ENCODE measurements around the gene MISP. TPM values are rescaled to one million over a fixed set of nuclear protein-coding genes. Genes with fewer than 3 reads are reported as not detected.
"Not testable (repeated sequence)": the region's sequence is repeated elsewhere in the genome, so short reads cannot be mapped to it uniquely, and the experiment has no call there.

Gene MISP
- total and polyA plus RNA-seq, 2 donors: 0.57 to 2.4 TPM

DNA sequence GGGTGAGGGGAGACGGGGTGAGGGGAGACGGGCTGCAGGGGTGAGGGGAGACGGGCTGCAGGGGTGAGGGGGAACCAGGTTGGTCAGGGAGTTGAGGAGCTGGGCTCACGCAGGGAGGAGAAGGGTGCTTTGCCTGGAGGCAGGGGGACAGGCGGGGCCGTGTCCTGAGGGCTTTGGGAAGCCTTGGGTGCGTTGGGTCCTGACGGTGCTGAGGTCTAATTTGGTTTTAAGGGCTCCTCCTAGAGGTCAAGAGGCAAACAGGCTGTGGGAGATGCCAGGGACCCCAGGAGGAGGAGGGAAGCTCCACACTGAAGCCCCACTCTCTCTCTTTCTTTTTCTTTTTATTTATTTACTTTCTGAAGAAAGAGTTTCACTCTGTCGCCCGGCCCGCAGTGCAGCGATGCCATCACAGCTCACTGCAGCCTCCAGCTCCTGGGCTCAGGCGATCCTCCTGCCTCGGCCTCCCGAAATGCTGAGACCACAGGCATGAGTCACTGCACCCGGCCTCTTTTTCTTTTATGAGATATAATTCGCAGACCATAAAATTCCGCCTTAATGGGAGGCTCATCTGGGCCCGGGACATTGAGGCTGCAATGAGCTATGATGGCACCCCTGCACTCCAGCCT lies 9.3 kb upstream of the MISP start:
- H3K27ac ChIP-seq (ENCODE audit: low read depth in 1 of 2, low read length in 1 of 2): no peak overlapping the region
- 81% methylated on average over 18 of the region's 19 CpGs for WGBS
- H3K9me3 ChIP-seq (ENCODE audit: control insufficient read depth in 2 of 2, insufficient read depth in 1 of 2, low read length in 1 of 2): peaks cover 0 to 8% of the 10 kb centered on the region in 2 donors
- H3K4me1 ChIP-seq (ENCODE audit: control insufficient read depth in 2 of 2, insufficient read depth in 2 of 2, low read length in 2 of 2): peaks cover 0 to 5% of the 10 kb centered on the region in 2 donors
- peak in 1 of 9 donors; percentile 28 for DNase-seq (ENCODE audit: low read depth in 6 of 9, low spot score in 9 of 9)
- peaks cover 0 to 2% of the 10 kb centered on the region in 2 donors for H3K27me3 ChIP-seq (ENCODE audit: control insufficient read depth in 2 of 2, insufficient read depth in 1 of 2, low read length in 1 of 2)
- H3K36me3 ChIP-seq (ENCODE audit: control insufficient read depth in 2 of 2, insufficient read depth in 2 of 2, low read length in 1 of 2): no peaks in the 10 kb centered on the region
- no peak overlapping the region for H3K4me3 ChIP-seq (ENCODE audit: low read length in 2 of 2)

DNA sequence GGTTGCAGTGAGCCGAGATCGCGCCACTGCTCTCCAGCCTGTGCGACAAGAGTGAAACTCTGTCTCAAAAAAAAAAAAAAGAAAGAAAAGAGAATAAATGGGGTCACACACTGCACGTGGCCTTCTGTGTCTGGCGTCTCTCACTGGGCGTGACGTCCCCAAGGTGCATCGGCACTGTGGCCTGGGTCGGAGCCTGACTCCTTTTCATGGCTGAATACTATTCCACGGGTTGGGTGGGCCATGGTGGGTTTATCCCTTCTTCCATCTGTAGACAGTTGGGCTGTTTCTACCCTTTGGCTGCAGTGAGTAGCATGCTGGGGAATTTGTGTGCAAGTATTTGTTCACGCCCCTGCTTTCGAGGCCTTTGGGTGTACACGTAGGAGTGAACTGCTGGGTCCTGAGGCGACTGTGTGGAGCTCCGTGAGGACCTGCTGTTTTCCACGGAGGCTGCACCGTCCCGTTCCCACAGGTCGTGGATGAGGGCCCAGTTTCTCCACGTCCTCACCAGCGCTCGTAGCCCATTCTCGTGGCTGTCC lies 8.3 kb upstream of the MISP start:
- 95% methylated on average over 24 of the region's 24 CpGs for WGBS
- no peak for DNase-seq (ENCODE audit: low read depth in 6 of 9, low spot score in 9 of 9)
- Histone ChIP-seq H3K4me1 (ENCODE audit: control insufficient read depth in 2 of 2, insufficient read depth in 2 of 2, low read length in 2 of 2) (peaks cover 0 to 5% of the 10 kb centered on the region in 2 donors), H3K27ac (ENCODE audit: low read depth in 1 of 2, low read length in 1 of 2) (no peak overlapping the region), H3K9me3 (ENCODE audit: control insufficient read depth in 2 of 2, insufficient read depth in 1 of 2, low read length in 1 of 2) (peaks cover 2 to 17% of the 10 kb centered on the region in 2 donors), H3K4me3 (ENCODE audit: low read length in 2 of 2) (no peak overlapping the region), H3K27me3 (ENCODE audit: control insufficient read depth in 2 of 2, insufficient read depth in 1 of 2, low read length in 1 of 2) (peaks cover 0 to 2% of the 10 kb centered on the region in 2 donors), H3K36me3 (ENCODE audit: control insufficient read depth in 2 of 2, insufficient read depth in 2 of 2, low read length in 1 of 2) (no peaks in the 10 kb centered on the region)

DNA sequence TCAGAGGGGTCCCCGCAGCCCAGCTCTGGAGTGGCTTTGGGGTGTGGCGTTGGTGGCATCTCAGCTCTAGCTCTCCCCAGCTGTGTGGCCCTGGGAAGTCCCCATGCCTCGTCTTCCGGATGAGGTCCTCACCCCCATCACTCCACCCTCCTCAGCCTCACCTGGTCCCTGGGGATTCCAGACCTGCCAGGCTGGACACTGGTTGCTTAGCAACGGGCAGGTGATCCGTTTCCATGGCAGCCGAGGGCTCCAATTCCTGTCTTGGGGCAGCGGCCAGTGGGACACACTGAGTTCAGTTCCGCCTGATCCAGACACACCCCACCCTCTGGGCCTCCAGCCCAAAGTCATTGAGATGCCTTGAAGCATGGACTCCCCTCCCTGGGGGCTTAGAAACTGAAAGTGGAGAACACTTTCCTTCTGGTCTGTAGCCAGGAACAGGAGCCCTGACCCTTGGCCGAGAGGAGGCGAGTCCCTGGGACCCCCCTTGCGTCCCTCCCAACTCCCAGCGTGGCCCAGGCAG lies 7.7 kb upstream of the MISP start:
- Histone ChIP-seq H3K36me3 (ENCODE audit: control insufficient read depth in 2 of 2, insufficient read depth in 2 of 2, low read length in 1 of 2) (no peaks in the 10 kb centered on the region), H3K4me1 (ENCODE audit: control insufficient read depth in 2 of 2, insufficient read depth in 2 of 2, low read length in 2 of 2) (peaks cover 0 to 5% of the 10 kb centered on the region in 2 donors), H3K9me3 (ENCODE audit: control insufficient read depth in 2 of 2, insufficient read depth in 1 of 2, low read length in 1 of 2) (peaks cover 5 to 24% of the 10 kb centered on the region in 2 donors), H3K4me3 (ENCODE audit: low read length in 2 of 2) (no peak overlapping the region), H3K27ac (ENCODE audit: low read depth in 1 of 2, low read length in 1 of 2) (no peak overlapping the region), H3K27me3 (ENCODE audit: control insufficient read depth in 2 of 2, insufficient read depth in 1 of 2, low read length in 1 of 2) (peaks cover 0 to 2% of the 10 kb centered on the region in 2 donors)
- DNase-seq (ENCODE audit: low read depth in 6 of 9, low spot score in 9 of 9): peak in 2 of 9 donors; percentile 18 to 35
- WGBS: 91% methylated on average over 13 of the region's 13 CpGs

DNA sequence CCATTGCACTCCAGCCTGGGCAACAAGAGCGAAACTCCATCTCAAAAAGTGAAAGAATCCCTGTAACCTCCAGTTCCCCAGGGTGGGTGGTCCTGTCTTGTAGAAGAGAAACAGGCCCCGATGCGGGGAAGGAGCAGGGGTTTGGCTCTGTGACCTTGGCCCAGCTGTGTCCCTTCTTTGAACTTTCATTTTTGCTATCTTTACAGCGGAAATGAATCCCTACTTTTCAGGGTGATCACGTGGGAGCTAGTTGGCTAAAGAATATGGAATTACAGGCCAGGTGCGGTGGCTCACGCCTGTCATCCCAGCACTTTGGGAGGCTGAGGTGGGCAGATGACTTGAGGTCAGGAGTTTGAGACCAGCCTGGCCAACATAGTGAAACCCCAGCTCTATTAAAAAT lies 5.8 kb upstream of the MISP start:
- not testable (repeated sequence) for DNase-seq (ENCODE audit: low read depth in 6 of 9, low spot score in 9 of 9); H3K4me3 ChIP-seq (ENCODE audit: low read length in 2 of 2); H3K27me3 ChIP-seq (ENCODE audit: control insufficient read depth in 2 of 2, insufficient read depth in 1 of 2, low read length in 1 of 2); H3K4me1 ChIP-seq (ENCODE audit: control insufficient read depth in 2 of 2, insufficient read depth in 2 of 2, low read length in 2 of 2); H3K36me3 ChIP-seq (ENCODE audit: control insufficient read depth in 2 of 2, insufficient read depth in 2 of 2, low read length in 1 of 2); H3K27ac ChIP-seq (ENCODE audit: low read depth in 1 of 2, low read length in 1 of 2)
- peaks cover 5 to 28% of the 10 kb centered on the region in 2 donors for H3K9me3 ChIP-seq (ENCODE audit: control insufficient read depth in 2 of 2, insufficient read depth in 1 of 2, low read length in 1 of 2)
- WGBS: 78% methylated on average over 7 of the region's 7 CpGs

DNA sequence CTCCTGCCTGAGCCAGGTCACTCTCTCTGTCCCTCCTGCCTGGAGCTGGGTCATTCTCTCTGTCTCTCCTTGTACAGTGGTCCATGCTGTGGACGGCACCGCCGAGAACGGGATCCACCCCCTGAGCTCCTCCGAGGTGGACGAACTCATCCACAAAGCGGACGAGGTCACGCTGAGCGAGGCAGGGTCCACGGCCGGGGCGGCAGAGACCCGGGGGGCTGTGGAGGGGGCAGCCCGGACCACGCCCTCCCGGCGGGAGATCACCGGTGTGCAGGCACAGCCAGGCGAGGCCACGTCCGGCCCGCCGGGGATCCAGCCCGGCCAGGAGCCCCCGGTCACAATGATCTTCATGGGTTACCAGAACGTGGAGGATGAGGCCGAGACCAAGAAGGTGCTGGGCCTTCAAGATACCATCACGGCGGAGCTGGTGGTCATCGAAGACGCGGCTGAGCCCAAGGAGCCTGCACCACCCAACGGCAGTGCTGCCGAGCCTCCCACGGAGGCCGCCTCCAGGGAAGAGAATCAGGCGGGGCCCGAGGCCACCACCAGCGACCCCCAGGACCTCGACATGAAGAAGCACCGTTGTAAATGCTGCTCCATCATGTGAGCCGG lies 4.6 kb upstream of the MISP start:
- Histone ChIP-seq H3K4me1 (ENCODE audit: control insufficient read depth in 2 of 2, insufficient read depth in 2 of 2, low read length in 2 of 2) (peaks cover 0 to 5% of the 10 kb centered on the region in 2 donors), H3K27ac (ENCODE audit: low read depth in 1 of 2, low read length in 1 of 2) (no peak overlapping the region), H3K36me3 (ENCODE audit: control insufficient read depth in 2 of 2, insufficient read depth in 2 of 2, low read length in 1 of 2) (no peaks in the 10 kb centered on the region), H3K4me3 (ENCODE audit: low read length in 2 of 2) (no peak overlapping the region), H3K9me3 (ENCODE audit: control insufficient read depth in 2 of 2, insufficient read depth in 1 of 2, low read length in 1 of 2) (peaks cover 5 to 28% of the 10 kb centered on the region in 2 donors), H3K27me3 (ENCODE audit: control insufficient read depth in 2 of 2, insufficient read depth in 1 of 2, low read length in 1 of 2) (peaks cover 0 to 2% of the 10 kb centered on the region in 2 donors)
- DNase-seq (ENCODE audit: low read depth in 6 of 9, low spot score in 9 of 9): no peak
- 97% methylated on average over 43 of the region's 43 CpGs for whole genome bisulfite sequencing

DNA sequence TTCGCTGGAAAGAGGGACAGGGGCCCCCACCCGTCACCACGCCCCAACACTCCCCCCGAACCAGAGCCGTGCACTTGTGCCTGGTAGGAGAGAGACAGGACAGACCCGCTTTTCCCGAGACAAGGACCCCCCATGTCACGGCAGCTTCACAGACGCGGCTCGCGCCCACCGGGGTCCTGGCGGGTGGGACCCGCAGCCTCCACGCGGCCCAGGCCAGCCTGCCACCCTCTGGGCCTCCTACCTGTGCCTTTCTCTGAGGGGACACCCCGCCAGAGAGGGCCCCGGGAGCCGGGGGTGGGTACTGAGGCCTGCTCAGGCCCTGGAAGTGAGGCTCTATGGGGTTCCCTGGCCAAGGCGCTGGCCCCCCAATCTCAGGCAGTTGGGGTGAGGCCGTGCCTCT lies 4.0 kb upstream of the MISP start:
- H3K4me3 ChIP-seq (ENCODE audit: low read length in 2 of 2): no peak overlapping the region
- 97% methylated on average over 22 of the region's 22 CpGs for WGBS
- peaks cover 0 to 4% of the 10 kb centered on the region in 2 donors for H3K27me3 ChIP-seq (ENCODE audit: control insufficient read depth in 2 of 2, insufficient read depth in 1 of 2, low read length in 1 of 2)
- DNase-seq (ENCODE audit: low read depth in 6 of 9, low spot score in 9 of 9): no peak
- peaks cover 5 to 28% of the 10 kb centered on the region in 2 donors for H3K9me3 ChIP-seq (ENCODE audit: control insufficient read depth in 2 of 2, insufficient read depth in 1 of 2, low read length in 1 of 2)
- H3K4me1 ChIP-seq (ENCODE audit: control insufficient read depth in 2 of 2, insufficient read depth in 2 of 2, low read length in 2 of 2): peaks cover 0 to 5% of the 10 kb centered on the region in 2 donors
- H3K27ac ChIP-seq (ENCODE audit: low read depth in 1 of 2, low read length in 1 of 2): no peak overlapping the region
- no peaks in the 10 kb centered on the region for H3K36me3 ChIP-seq (ENCODE audit: control insufficient read depth in 2 of 2, insufficient read depth in 2 of 2, low read length in 1 of 2)

DNA sequence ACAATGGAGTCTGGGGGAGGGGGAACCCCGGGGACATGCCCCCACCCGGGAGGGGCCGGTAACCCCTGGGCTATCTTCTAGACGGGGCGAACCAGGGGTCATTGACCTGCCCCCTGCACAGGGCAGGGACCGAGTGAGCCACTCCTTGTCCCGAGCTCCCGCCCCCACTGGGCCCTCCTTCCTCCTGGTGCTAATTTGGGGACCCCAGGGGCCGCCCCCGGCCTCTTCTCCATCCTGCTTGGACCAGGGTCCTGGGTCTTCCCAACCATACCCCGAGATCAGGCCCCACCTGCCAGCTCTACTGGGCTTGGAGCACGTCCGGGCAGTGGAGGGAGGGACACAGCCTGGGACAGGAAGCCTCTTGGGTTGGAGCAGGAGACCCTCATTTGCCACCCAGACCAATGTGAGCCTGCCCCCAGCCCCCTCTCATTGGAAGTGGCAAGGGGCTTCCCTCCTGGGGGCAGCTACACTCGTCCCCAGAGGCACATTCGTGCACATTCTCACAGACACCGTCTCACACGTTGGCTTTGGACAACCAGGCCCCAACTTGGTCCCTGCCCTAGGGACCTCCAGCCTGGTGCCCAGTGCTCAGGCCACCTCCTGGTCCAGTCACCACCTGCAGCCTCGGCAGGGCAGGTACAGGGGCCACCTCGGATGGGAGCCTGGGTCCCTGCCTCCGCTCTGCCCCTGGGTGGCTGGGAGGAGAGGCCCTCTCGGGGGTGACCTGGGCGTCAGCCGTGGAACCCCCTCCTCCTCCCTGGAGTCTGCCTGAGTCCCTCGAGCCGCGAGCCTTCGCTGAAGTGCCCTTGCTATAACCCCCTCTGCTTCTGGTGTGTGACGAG lies 3.3 kb upstream of the MISP start:
- Histone ChIP-seq H3K27me3 (ENCODE audit: control insufficient read depth in 2 of 2, insufficient read depth in 1 of 2, low read length in 1 of 2) (peaks cover 0 to 4% of the 10 kb centered on the region in 2 donors), H3K4me3 (ENCODE audit: low read length in 2 of 2) (no peak overlapping the region), H3K4me1 (ENCODE audit: control insufficient read depth in 2 of 2, insufficient read depth in 2 of 2, low read length in 2 of 2) (peaks cover 0 to 5% of the 10 kb centered on the region in 2 donors), H3K36me3 (ENCODE audit: control insufficient read depth in 2 of 2, insufficient read depth in 2 of 2, low read length in 1 of 2) (no peaks in the 10 kb centered on the region), H3K27ac (ENCODE audit: low read depth in 1 of 2, low read length in 1 of 2) (no peak overlapping the region), H3K9me3 (ENCODE audit: control insufficient read depth in 2 of 2, insufficient read depth in 1 of 2, low read length in 1 of 2) (peaks cover 5 to 28% of the 10 kb centered on the region in 2 donors)
- no peak for DNase-seq (ENCODE audit: low read depth in 6 of 9, low spot score in 9 of 9)
- 99% methylated on average over 28 of the region's 28 CpGs for WGBS

DNA sequence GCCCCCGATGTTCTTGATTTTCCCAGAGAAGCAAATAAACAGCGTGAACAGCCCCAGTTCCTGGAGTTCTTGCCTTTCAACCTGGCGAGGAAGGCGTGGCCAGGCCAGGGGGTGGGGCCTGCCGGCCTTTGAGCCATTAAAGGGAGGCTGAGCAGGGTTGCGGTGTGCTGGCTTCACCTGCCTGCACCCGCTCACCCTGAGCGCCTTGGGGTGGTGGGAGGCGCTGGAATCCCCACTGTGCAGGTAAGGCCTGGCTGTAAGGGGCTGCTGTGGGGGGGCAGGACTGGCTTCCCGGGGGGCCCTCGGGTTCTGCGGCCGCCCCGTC lies 2.7 kb upstream of the MISP start:
- WGBS: 95% methylated on average over 14 of the region's 14 CpGs
- H3K4me1 ChIP-seq (ENCODE audit: control insufficient read depth in 2 of 2, insufficient read depth in 2 of 2, low read length in 2 of 2): peaks cover 0 to under 1% of the 10 kb centered on the region in 2 donors
- H3K27me3 ChIP-seq (ENCODE audit: control insufficient read depth in 2 of 2, insufficient read depth in 1 of 2, low read length in 1 of 2): peaks cover 0 to 8% of the 10 kb centered on the region in 2 donors
- no peaks in the 10 kb centered on the region for H3K36me3 ChIP-seq (ENCODE audit: control insufficient read depth in 2 of 2, insufficient read depth in 2 of 2, low read length in 1 of 2)
- DNase-seq (ENCODE audit: low read depth in 6 of 9, low spot score in 9 of 9): no peak
- H3K27ac ChIP-seq (ENCODE audit: low read depth in 1 of 2, low read length in 1 of 2): no peak overlapping the region
- no peak overlapping the region for H3K4me3 ChIP-seq (ENCODE audit: low read length in 2 of 2)
- H3K9me3 ChIP-seq (ENCODE audit: control insufficient read depth in 2 of 2, insufficient read depth in 1 of 2, low read length in 1 of 2): peaks cover 5 to 28% of the 10 kb centered on the region in 2 donors
